Endometrial microvascular endothelial cells (primary cell): ENCODE results near the gene TMEM114. TPM values are rescaled to one million over a fixed set of nuclear protein-coding genes. Genes with fewer than 3 reads are reported as not detected.
"Not testable (repeated sequence)": the region's sequence is repeated elsewhere in the genome, so short reads cannot be mapped to it uniquely, and the experiment has no call there.

Source experiments
- in situ Hi-C: cut with HindIII; loops from 2 replicates; pipeline ENCODE4 v1.10.0; 2017; ENCODE audit warnings: low sequenced_read_pairs, low pct_unique_long_range_greater_than_20kb; ENCODE audit errors: inconsistent ontology term
- total RNA-seq: library from RNA; depleted of rRNA; stranded (reverse); fragments of >200 nt; gene quantifications from one replicate; pipeline ENCODE4 v1.2.3, GENCODE V29; 2015; ENCODE audit errors: inconsistent ontology term

The TMEM114 gene
- total RNA-seq, 1 donor from 2014 or later = not detected

GRCh38 chr16:8579559-8579958, 10.8 kb downstream of the TMEM114 start:
- in situ Hi-C loops = no loop called here

GRCh38 chr16:8577678-8578304, 12.5 kb downstream of the TMEM114 start:
- in situ Hi-C loops = no loop called here

- in situ Hi-C loops = no loop called here
Observed at GRCh38 chr16:8576141-8577004, 13.9 kb downstream of the TMEM114 start.

- in situ Hi-C loops = no loop called here
Observed at GRCh38 chr16:8575399-8575798, 14.9 kb downstream of the TMEM114 start.

GRCh38 chr16:8572919-8573724, 17.2 kb downstream of the TMEM114 start:
- in situ Hi-C loops = no loop called here

GRCh38 chr16:8572063-8572918, 18.0 kb downstream of the TMEM114 start:
- in situ Hi-C loops = no loop called here

- in situ Hi-C loops = no loop called here
Observed at GRCh38 chr16:8571061-8571596, 19.2 kb downstream of the TMEM114 start.

- in situ Hi-C loops = not testable (repeated sequence)
Observed at GRCh38 chr16:8570393-8570792, 19.9 kb downstream of the TMEM114 start.

- in situ Hi-C loops = no loop called here
Observed at GRCh38 chr16:8569650-8570346, 20.5 kb downstream of the TMEM114 start.

GRCh38 chr16:8568231-8568617, 22.1 kb downstream of the TMEM114 start:
- in situ Hi-C loops = no loop called here

GRCh38 chr16:8567355-8568230, 22.7 kb downstream of the TMEM114 start:
- in situ Hi-C loops = no loop called here

GRCh38 chr16:8565498-8565897, 24.8 kb downstream of the TMEM114 start:
- in situ Hi-C loops = no loop called here

GRCh38 chr16:8564934-8565345, 25.4 kb downstream of the TMEM114 start:
- in situ Hi-C loops = no loop called here

GRCh38 chr16:8563944-8564540, 26.3 kb downstream of the TMEM114 start:
- in situ Hi-C loops = not testable (repeated sequence)

- in situ Hi-C loops = no loop called here
Observed at GRCh38 chr16:8561496-8561895, 28.8 kb downstream of the TMEM114 start.

- in situ Hi-C loops = no loop called here
Observed at GRCh38 chr16:8555400-8555799, 34.9 kb downstream of the TMEM114 start.

- in situ Hi-C loops = no loop called here
Observed at GRCh38 chr16:8554881-8555280, 35.4 kb downstream of the TMEM114 start.
